GM12891 (cell line): ENCODE results near the gene ZNF407.
A peak's percentile ranks its signal among the peaks of the same experiment; 100 is the strongest.

Source experiments
- DNase-seq: peaks from one replicate; pipeline ENCODE4 v3.0.0; 2011; ENCODE audit warnings: low spot score; ENCODE audit not compliant: insufficient read length
- FAIRE-seq: peaks from 2 replicates; lab custom pipeline; 2011; peaks lifted over from hg19 to GRCh38; lab: Jason Lieb, UNC
- PAX5 ChIP-seq: IDR thresholded peaks from 2 replicates; pipeline ENCODE4 v1.6.1; 2011; ENCODE audit warnings: low read length, moderate library complexity, mild to moderate bottlenecking; ENCODE audit not compliant: insufficient read depth, severe bottlenecking
- POLR2A ChIP-seq: IDR thresholded peaks from 2 replicates; pipeline ENCODE4 v1.6.1; 2011; ENCODE audit warnings: low read depth, low read length, control low read depth
- POLR2AphosphoS5 ChIP-seq: IDR thresholded peaks from 2 replicates; pipeline ENCODE4 v1.6.1; 2011; ENCODE audit warnings: low read depth, low read length, control low read depth
- POU2F2 ChIP-seq: IDR thresholded peaks from 2 replicates; pipeline ENCODE4 v1.6.1; 2011; ENCODE audit warnings: low read depth, mild to moderate bottlenecking, control low read depth, low read length, moderate library complexity
- SPI1 ChIP-seq: IDR thresholded peaks from 2 replicates; pipeline ENCODE4 v1.6.1; 2011; ENCODE audit warnings: low read depth, low read length, control low read depth
- TAF1 ChIP-seq: IDR thresholded peaks from 2 replicates; pipeline ENCODE4 v1.6.1; 2011; ENCODE audit warnings: low read depth, low read length, control low read depth

ZNF407 gene

GRCh38 chr18:74862094-74862493 is 264.4 kb downstream of the ZNF407 start:
- FAIRE-seq (no peak), DNase-seq (no peak)
- TF ChIP-seq PAX5, result no peak
- no peak for TF ChIP-seq SPI1
- TF ChIP-seq POU2F2, result no peak
- no peak for TF ChIP-seq POLR2AphosphoS5
- TF ChIP-seq POLR2A, result no peak

- no peak for FAIRE-seq
- DNase-seq, result no peak
- TF ChIP-seq POLR2AphosphoS5 (no peak), POLR2A (no peak), PAX5 (no peak), TAF1 (no peak), POU2F2 (no peak), SPI1 (no peak)
These were observed 268.9 kb downstream of the ZNF407 start for GRCh38 chr18:74866577-74866976.

- DNase-seq (no peak), FAIRE-seq (no peak)
- no peak for TF ChIP-seq POU2F2
- no peak for TF ChIP-seq POLR2A
- no peak for TF ChIP-seq PAX5
- no peak for TF ChIP-seq SPI1
- no peak for TF ChIP-seq POLR2AphosphoS5
- no peak for TF ChIP-seq TAF1
These were observed 270.8 kb downstream of the ZNF407 start for GRCh38 chr18:74868461-74868860.

DNA sequence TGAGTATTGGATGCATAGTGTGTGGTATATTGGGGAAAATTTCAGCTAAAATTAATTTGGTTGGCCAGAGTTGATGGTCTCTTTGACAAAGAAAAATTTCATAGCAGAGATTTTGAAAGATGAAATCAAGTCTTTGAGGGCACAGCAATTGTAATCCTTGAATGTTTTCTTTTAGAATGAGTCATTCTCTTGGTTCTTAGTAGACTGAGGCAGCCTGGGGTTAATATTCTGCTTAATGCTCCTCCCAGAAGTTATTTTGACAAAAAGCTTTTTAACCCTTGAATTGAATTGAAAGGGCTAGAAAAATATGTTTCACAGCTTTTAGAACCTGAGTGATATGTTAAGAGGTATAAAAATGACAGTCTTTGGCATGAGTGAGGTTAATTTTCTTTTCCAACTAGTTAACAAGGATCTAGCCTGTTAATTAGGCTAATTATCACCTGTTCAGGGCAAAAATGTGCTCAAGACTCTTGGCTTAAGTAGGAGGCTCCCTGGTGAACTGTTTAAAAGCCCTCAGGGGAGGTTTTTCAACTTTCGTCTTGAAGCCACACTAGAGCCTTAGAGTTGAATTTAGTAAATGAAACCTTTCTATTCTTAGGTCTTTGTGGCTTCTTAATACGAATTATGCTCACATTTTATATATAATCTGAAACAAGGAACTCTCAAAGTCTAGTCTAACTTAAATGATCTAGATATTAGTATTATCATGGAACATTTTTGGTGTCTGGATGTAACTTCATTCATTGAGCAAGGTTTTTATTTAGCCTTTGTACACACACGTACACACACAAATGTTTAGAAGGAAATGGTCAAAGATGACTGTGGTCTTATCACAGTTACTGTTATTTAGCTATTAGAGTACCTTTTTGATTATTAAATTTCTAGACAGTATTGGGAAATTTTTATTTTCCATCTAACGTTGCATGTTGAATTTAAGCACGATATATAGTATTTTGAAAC is 272.5 kb downstream of the ZNF407 start:
- DNase-seq (no peak), FAIRE-seq (peak; percentile 9)
- TF ChIP-seq POLR2AphosphoS5, result no peak
- TF ChIP-seq PAX5, result no peak
- TF ChIP-seq TAF1, result no peak
- TF ChIP-seq POLR2A, result no peak
- TF ChIP-seq SPI1, result no peak
- TF ChIP-seq POU2F2, result no peak

DNA sequence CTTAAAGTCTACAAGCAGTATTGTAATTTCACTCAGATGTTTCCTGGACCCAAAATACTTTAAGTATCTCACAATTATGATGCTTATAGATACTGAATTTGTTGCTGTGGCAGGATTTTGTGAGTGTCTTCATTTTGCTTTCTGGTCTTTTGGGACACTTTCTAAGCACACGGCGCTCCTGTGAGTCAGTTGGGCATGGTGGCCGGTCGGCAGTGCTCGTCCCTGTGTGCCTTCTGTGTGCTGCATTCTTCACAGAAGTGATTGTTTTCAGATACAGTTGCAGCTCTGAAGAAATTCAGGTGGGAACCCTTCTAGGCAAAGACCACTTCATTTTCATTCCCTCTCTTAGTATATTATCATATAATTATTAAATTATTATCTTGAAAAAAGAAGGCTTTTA is 273.3 kb downstream of the ZNF407 start:
- FAIRE-seq (no peak), DNase-seq (no peak)
- TF ChIP-seq TAF1 (no peak), SPI1 (no peak), POU2F2 (no peak), POLR2A (no peak), POLR2AphosphoS5 (no peak), PAX5 (no peak)

DNA sequence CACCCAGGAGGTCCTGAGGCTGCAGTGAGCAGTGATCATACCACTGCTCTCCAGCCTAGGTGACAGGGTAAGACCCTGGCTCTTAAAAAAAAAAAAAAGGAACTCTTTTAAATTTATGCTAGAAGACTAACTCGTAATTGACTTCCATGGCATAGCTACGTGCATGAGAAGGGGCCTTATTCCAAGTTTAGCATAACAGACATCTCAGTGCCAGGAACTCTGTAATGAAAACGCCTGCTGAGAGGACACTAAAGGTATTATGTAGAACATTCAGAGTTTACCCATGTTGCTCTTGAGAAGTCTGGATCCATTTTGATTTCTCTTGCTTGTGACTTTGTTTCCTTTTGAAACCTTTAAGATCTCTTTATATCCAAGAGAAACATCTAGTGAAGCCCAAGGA is 276.0 kb downstream of the ZNF407 start:
- DNase-seq (no peak), FAIRE-seq (no peak)
- TF ChIP-seq POLR2AphosphoS5 (no peak), POU2F2 (no peak), SPI1 (no peak), POLR2A (no peak), TAF1 (no peak), PAX5 (no peak)

GRCh38 chr18:74874351-74874750 is 276.7 kb downstream of the ZNF407 start:
- TF ChIP-seq PAX5 (no peak), POLR2A (no peak), TAF1 (no peak), SPI1 (no peak), POLR2AphosphoS5 (no peak), POU2F2 (no peak)
- no peak for DNase-seq
- FAIRE-seq, result no peak

GRCh38 chr18:74876630-74877243 is 279.1 kb downstream of the ZNF407 start:
- DNase-seq (no peak), FAIRE-seq (no peak)
- TF ChIP-seq SPI1, result no peak
- TF ChIP-seq POU2F2, result no peak
- no peak for TF ChIP-seq POLR2AphosphoS5
- no peak for TF ChIP-seq PAX5
- no peak for TF ChIP-seq POLR2A
- TF ChIP-seq TAF1, result no peak

DNA sequence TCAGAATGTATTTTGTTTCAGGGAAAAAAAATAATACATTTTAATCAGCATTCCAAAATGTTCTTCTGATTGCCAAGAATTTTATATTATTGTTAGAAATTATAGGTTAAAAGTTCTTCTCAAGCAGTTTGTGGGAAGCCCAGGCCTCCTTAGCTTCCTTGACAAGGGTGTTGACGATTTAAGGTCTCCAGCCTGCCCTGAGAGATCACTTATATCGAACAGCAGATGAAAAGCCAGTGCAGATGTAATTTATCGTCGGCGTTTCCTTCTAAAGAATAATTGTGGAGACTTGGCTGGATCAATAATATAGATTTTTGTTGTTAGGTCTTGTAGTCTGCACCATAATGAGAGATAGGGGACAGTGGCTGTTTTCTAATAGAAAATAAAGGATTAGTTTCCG is 280.6 kb downstream of the ZNF407 start:
- TF ChIP-seq PAX5 (no peak), POU2F2 (no peak), POLR2AphosphoS5 (no peak), POLR2A (no peak), TAF1 (no peak), SPI1 (no peak)
- DNase-seq, result no peak
- no peak for FAIRE-seq
